Activated CD8-positive, alpha-beta T cell treated with anti-CD3 and anti-CD28 coated beads for 36 hours (primary cell): Measurements from ENCODE around the gene ZNF318. TPM values are rescaled to one million over a fixed set of nuclear protein-coding genes. Genes with fewer than 3 reads are reported as not detected.

Experiments used
- ATAC-seq: fragments of 200-7000 bp; cut with Tn5 transposase; one replicate; pipeline ENCODE4 v1.10.0; 2021; ENCODE audit warnings: mild to moderate bottlenecking, moderate library complexity
- CTCF ChIA-PET: fragments of 350-600 bp; sonication (Branson Sonifier 250); formaldehyde crosslinking; loops from one replicate; lab custom pipeline; 2021; ENCODE audit warnings: antibody characterized with exemption; lab: Charles Lee
- POLR2A ChIA-PET: fragments of 350-600 bp; sonication (Branson Sonifier 250); formaldehyde crosslinking; loops from one replicate; lab custom pipeline; 2021; ENCODE audit warnings: antibody characterized with exemption; lab: Charles Lee
- DNase-seq: peaks from one replicate; pipeline ENCODE4 v3.0.0-alpha.2; 2020
- H3K27ac Mint-ChIP-seq: one replicate; pipeline ENCODE4 v1.8.0; 2021; ENCODE audit warnings: mild to moderate bottlenecking, mixed read lengths
- H3K27me3 Mint-ChIP-seq: one replicate; pipeline ENCODE4 v1.8.0; 2021; ENCODE audit warnings: mixed read lengths
- H3K36me3 Mint-ChIP-seq: one replicate; pipeline ENCODE4 v1.8.0; 2021; ENCODE audit warnings: low read depth, mixed read lengths
- H3K4me1 Mint-ChIP-seq: one replicate; pipeline ENCODE4 v1.8.0; 2021; ENCODE audit warnings: low read depth, mixed read lengths
- H3K4me3 Mint-ChIP-seq: one replicate; pipeline ENCODE4 v1.8.0; 2021; ENCODE audit warnings: mild to moderate bottlenecking, moderate library complexity, mixed read lengths
- H3K9me3 Mint-ChIP-seq: one replicate; pipeline ENCODE4 v1.8.0; 2021; ENCODE audit warnings: mixed read lengths
- CTCF ChIP-seq: fragments of 200-600 bp; IDR thresholded peaks from one replicate; pipeline ENCODE4 v1.8.0; 2022; ENCODE audit warnings: antibody characterized with exemption, mild to moderate bottlenecking
- intact Hi-C: fragments of 100-400 bp; cut with micrococcal nuclease; formaldehyde crosslinking; loops from one replicate; pipeline ENCODE4 v1.10.0; 2022
- total RNA-seq, 2 experiments: library from RNA; stranded (reverse); gene quantifications; one replicate each; pipeline ENCODE4 v1.2.3, GENCODE V29; 2021

The ZNF318 gene
- total RNA-seq, 2 experiments from 2014 or later: 13.1 to 13.5 TPM

GRCh38 chr6:43331891-43332290, 37.6 kb downstream of the ZNF318 start:
- Mint-ChIP-seq H3K36me3 (no peaks in the 10 kb centered on the region), H3K4me1 (peaks cover 11% of the 10 kb centered on the region), H3K4me3 (no peak overlapping the region), H3K9me3 (no peaks in the 10 kb centered on the region), H3K27ac (no peak overlapping the region), H3K27me3 (no peaks in the 10 kb centered on the region)
- CTCF ChIA-PET: no interaction called here
- POLR2A ChIA-PET: no interaction called here
- TF ChIP-seq CTCF: no peak
- intact Hi-C loops: no loop called here
- no peak for ATAC-seq
- no peak for DNase-seq

- TF ChIP-seq CTCF: no peak
- DNase-seq: no peak
- ChIA-PET CTCF (no interaction called here), POLR2A (no interaction called here)
- no peak overlapping the region for H3K4me3 Mint-ChIP-seq
- H3K4me1 Mint-ChIP-seq: peaks cover 11% of the 10 kb centered on the region
- H3K9me3 Mint-ChIP-seq: no peaks in the 10 kb centered on the region
- no peaks in the 10 kb centered on the region for H3K36me3 Mint-ChIP-seq
- intact Hi-C loops: no loop called here
- ATAC-seq: no peak
- no peak overlapping the region for H3K27ac Mint-ChIP-seq
- no peaks in the 10 kb centered on the region for H3K27me3 Mint-ChIP-seq
Observed at GRCh38 chr6:43331470-43331869, 38.0 kb downstream of the ZNF318 start.

- DNase-seq: no peak
- CTCF ChIA-PET: interaction anchor here (1.0 to 2.5 kb wide), 2 partner anchors 20 to 177 kb away, joined by 4 to 6 read pairs; partner anchors contain the start of gene CRIP3
- no peak for TF ChIP-seq CTCF
- no peak overlapping the region for H3K27ac Mint-ChIP-seq
- no peaks in the 10 kb centered on the region for H3K27me3 Mint-ChIP-seq
- no peak for ATAC-seq
- intact Hi-C loops: no loop called here
- H3K4me1 Mint-ChIP-seq: peaks cover 11% of the 10 kb centered on the region
- no peaks in the 10 kb centered on the region for H3K36me3 Mint-ChIP-seq
- POLR2A ChIA-PET: interaction anchor here (0.7 kb wide), 1 partner anchor 11 kb away, joined by 3 read pairs; no protein-coding TSS in a partner anchor
- no peaks in the 10 kb centered on the region for H3K9me3 Mint-ChIP-seq
- H3K4me3 Mint-ChIP-seq: no peak overlapping the region
Observed at GRCh38 chr6:43328528-43328927, 40.9 kb downstream of the ZNF318 start.

GRCh38 chr6:43325876-43326275, 43.6 kb downstream of the ZNF318 start:
- TF ChIP-seq CTCF: no peak
- ChIA-PET POLR2A (no interaction called here), CTCF (interaction anchor here (4.3 kb wide), 1 partner anchor 18 kb away, joined by 11 read pairs; the partner anchor contains the start of gene CRIP3)
- Mint-ChIP-seq H3K4me1 (no peaks in the 10 kb centered on the region), H3K4me3 (no peak overlapping the region), H3K9me3 (no peaks in the 10 kb centered on the region), H3K36me3 (no peaks in the 10 kb centered on the region), H3K27ac (no peak overlapping the region), H3K27me3 (no peaks in the 10 kb centered on the region)
- ATAC-seq (no peak), DNase-seq (no peak)
- intact Hi-C loops: no loop called here

GRCh38 chr6:43318011-43318410, 51.4 kb downstream of the ZNF318 start:
- no peak for DNase-seq
- no peaks in the 10 kb centered on the region for H3K36me3 Mint-ChIP-seq
- H3K4me1 Mint-ChIP-seq: no peaks in the 10 kb centered on the region
- no peaks in the 10 kb centered on the region for H3K27me3 Mint-ChIP-seq
- no peak for ATAC-seq
- ChIA-PET CTCF (interaction anchor here (0.6 to 1.6 kb wide), 3 partner anchors 10 to 248 kb away, joined by 3 to 9 read pairs (median 3); partner anchors contain the start of gene CRIP3), POLR2A (interaction anchor here (0.6 kb wide), 1 partner anchor 375 kb away, joined by 3 read pairs; no protein-coding TSS in a partner anchor)
- H3K9me3 Mint-ChIP-seq: no peaks in the 10 kb centered on the region
- no peak for TF ChIP-seq CTCF
- intact Hi-C loops: no loop called here
- no peak overlapping the region for H3K4me3 Mint-ChIP-seq
- no peak overlapping the region for H3K27ac Mint-ChIP-seq
